NCI-H1092 treated with DMSO at 0.1 percent for 48 hours (cell line): ENCODE data around the gene PRPF8.

Source experiments
- DNase-seq: peaks from one replicate; lab custom pipeline; 2025; lab: John Stamatoyannopoulos, UW

PRPF8 gene

GRCh38 chr17:1625581-1625980 lies 59.1 kb downstream of the PRPF8 start:
- DNase-seq = no peak

GRCh38 chr17:1625053-1625452 lies 59.6 kb downstream of the PRPF8 start:
- no peak for DNase-seq

GRCh38 chr17:1624650-1625049 lies 60.0 kb downstream of the PRPF8 start:
- no peak for DNase-seq

- no peak for DNase-seq
Observed at GRCh38 chr17:1623057-1623630, 61.5 kb downstream of the PRPF8 start.

- DNase-seq = no peak
Observed at GRCh38 chr17:1621273-1621954, 63.3 kb downstream of the PRPF8 start.

GRCh38 chr17:1620486-1620885 lies 64.2 kb downstream of the PRPF8 start:
- no peak for DNase-seq

GRCh38 chr17:1617620-1618174 lies 67.0 kb downstream of the PRPF8 start:
- DNase-seq = no peak

- DNase-seq = no peak
Observed at GRCh38 chr17:1616101-1616500, 68.6 kb downstream of the PRPF8 start.

GRCh38 chr17:1612400-1612799 lies 72.3 kb downstream of the PRPF8 start:
- DNase-seq = no peak

GRCh38 chr17:1611715-1612114 lies 73.0 kb downstream of the PRPF8 start:
- no peak for DNase-seq

- no peak for DNase-seq
Observed at GRCh38 chr17:1608676-1609075, 76.0 kb downstream of the PRPF8 start.

- DNase-seq = no peak
Observed at GRCh38 chr17:1607971-1608320, 76.7 kb downstream of the PRPF8 start.

GRCh38 chr17:1606352-1606985 lies 78.2 kb downstream of the PRPF8 start:
- DNase-seq = peak; percentile 1

- DNase-seq = no peak
Observed at GRCh38 chr17:1605681-1606351, 78.9 kb downstream of the PRPF8 start.

GRCh38 chr17:1604831-1605528 lies 79.7 kb downstream of the PRPF8 start:
- no peak for DNase-seq

GRCh38 chr17:1601571-1601970 lies 83.1 kb downstream of the PRPF8 start:
- no peak for DNase-seq
